Mesenteric fat pad (tissue), 1 donor: Measurements from ENCODE around the gene ACOT8. TPM values are rescaled to one million over a fixed set of nuclear protein-coding genes. Genes with fewer than 3 reads are reported as not detected.
"Not testable (repeated sequence)": the region's sequence is repeated elsewhere in the genome, so short reads cannot be mapped to it uniquely, and the experiment has no call there.

Experiments used
- DNase-seq: peaks from one replicate; pipeline ENCODE4 v3.0.0-alpha.2; 2020; ENCODE audit warnings: low spot score
- total RNA-seq: library from RNA; stranded (reverse); fragmentation: NEBNext Ultra II Directional; extraction: Animal tissue kit (Norgen Biotek cat#: 25700); gene quantifications from one replicate; pipeline ENCODE4 v1.2.1, GENCODE V29; 2021
- donor health status: DM: yes; HTN: yes; CAD: no.

ACOT8 gene
- total RNA-seq, 1 donor from 2014 or later, result 14.9 TPM

GRCh38 chr20:45797955-45798354 lies 59.2 kb downstream of the ACOT8 start:
- DNase-seq, result not testable (repeated sequence)

GRCh38 chr20:45797510-45797909 lies 59.7 kb downstream of the ACOT8 start:
- DNase-seq, result not testable (repeated sequence)

- DNase-seq, result no peak
Observed at GRCh38 chr20:45796337-45797065, 60.7 kb downstream of the ACOT8 start.

- no peak for DNase-seq
Observed at GRCh38 chr20:45792317-45793118, 64.7 kb downstream of the ACOT8 start.

Other genes with a start within 250 kb of the ACOT8 start
- gene WFDC10A, start 227.7 kb downstream of the ACOT8 start, total RNA-seq, result not detected
- gene WFDC9, start 226.1 kb downstream of the ACOT8 start, total RNA-seq, result not detected
- not detected for gene WFDC11, start 187.2 kb downstream of the ACOT8 start, total RNA-seq
- not detected for gene WFDC13, start 155.4 kb downstream of the ACOT8 start, total RNA-seq
- gene WFDC10B, start 152.4 kb downstream of the ACOT8 start, total RNA-seq, result not detected
- not detected for gene SPINT4, start 135.0 kb downstream of the ACOT8 start, total RNA-seq
- gene WFDC3, start 65.5 kb downstream of the ACOT8 start, total RNA-seq, result 0.58 TPM
- 21.8 TPM for gene DNTTIP1, start 65.4 kb downstream of the ACOT8 start, total RNA-seq
- gene UBE2C, start 44.7 kb downstream of the ACOT8 start, total RNA-seq, result not detected
- 0.74 TPM for gene TNNC2, start 30.1 kb downstream of the ACOT8 start, total RNA-seq
- 46.7 TPM for gene SNX21, start 23.6 kb downstream of the ACOT8 start, total RNA-seq
- gene ZSWIM3, start 222 bp upstream of the ACOT8 start, total RNA-seq, result 2.2 TPM
- gene ZSWIM1, start 23.8 kb upstream of the ACOT8 start, total RNA-seq, result 10.0 TPM
- 4.0 TPM for gene SPATA25, start 30.2 kb upstream of the ACOT8 start, total RNA-seq
- 17.0 TPM for gene NEURL2, start 33.8 kb upstream of the ACOT8 start, total RNA-seq
- 160 TPM for gene CTSA, start 33.9 kb upstream of the ACOT8 start, total RNA-seq
- 373 TPM for gene PLTP, start 54.8 kb upstream of the ACOT8 start, total RNA-seq
- gene PCIF1, start 77.3 kb upstream of the ACOT8 start, total RNA-seq, result 27.1 TPM
- gene ZNF335, start 114.8 kb upstream of the ACOT8 start, total RNA-seq, result 17.1 TPM
- 18.3 TPM for gene MMP9, start 151.5 kb upstream of the ACOT8 start, total RNA-seq
- 1.7 TPM for gene SLC12A5, start 171.8 kb upstream of the ACOT8 start, total RNA-seq
- 23.3 TPM for gene NCOA5, start 232.6 kb upstream of the ACOT8 start, total RNA-seq